ENCODE data around the gene SNX17. TPM values are rescaled to one million over a fixed set of nuclear protein-coding genes. Genes with fewer than 3 reads are reported as not detected.

Gene SNX17
- total and polyA plus RNA-seq, 2 of the 13 experiments (the other 11 are each of a cell fraction or from before 2014, with no cell fraction given): 75.0 to 109 TPM

DNA sequence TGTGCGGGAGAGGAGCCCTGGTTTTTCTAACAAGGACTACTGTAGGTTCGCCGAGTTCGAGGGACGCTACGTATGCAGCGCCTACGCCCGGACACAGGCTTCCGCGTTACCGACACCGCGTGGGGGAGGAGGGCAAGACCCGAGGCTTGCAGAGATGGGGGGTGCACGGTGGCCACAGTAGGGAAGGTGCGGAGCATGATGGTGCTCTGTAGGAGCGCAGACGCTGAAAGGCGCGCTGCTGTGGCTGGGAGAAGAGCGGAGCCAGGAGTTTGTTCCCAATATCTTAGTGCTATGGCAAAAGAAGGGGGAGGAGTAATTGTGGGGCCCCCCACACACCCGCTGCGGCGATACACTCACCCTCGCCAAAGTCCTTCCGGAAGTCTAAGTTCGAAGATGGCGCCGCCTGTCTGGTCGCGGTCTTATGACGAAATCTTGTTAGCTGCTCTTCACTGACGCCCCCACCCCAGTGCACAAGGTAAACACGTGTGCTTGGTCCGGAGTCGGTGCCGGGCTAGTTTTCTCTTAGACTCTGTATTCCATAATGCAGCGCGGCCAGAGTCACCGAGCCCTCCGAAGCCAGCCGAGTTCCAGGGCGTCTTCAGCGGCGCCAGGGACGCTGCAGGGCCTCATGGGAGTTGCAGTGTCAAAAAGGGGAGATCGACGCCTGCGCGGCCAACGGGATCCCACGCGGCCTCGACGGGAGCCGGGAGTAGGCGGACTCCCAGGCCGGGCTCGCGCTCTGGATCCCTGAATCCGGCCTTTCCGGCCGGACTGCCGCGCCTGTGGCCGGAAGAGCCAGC, 13.8 kb upstream of the SNX17 start, which contains the start of gene GTF3C2:
Gene GTF3C2 (minus strand): TSS at position 383 of the 800 bp plus-strand sequence. CDS start 13,210 bp downstream, outside the sequence.
- peak within 1 kb of the TSS; percentile 96 for H3K27ac ChIP-seq (ENCODE audit: extremely low read length, insufficient read depth, low read length)
- peak within 1 kb of the TSS; percentile 99 for H3K9ac ChIP-seq (ENCODE audit: insufficient read depth, low read depth, low read length)
- H3K27me3 ChIP-seq (ENCODE audit: control insufficient read depth in 1 of 2, insufficient read depth in 2 of 2, low read length in 2 of 2): no peaks in the 10 kb centered on the region; a peak in 1 of 5 replicates
- ATAC-seq (peak; percentile 88), DNase-seq (ENCODE audit: low spot score) (peak; percentile 99), FAIRE-seq (peak; percentile 74)
- peaks cover 63% of the 10 kb centered on the region for H3K79me2 ChIP-seq (ENCODE audit: insufficient read depth, low read length)
- POLR2A ChIA-PET: interaction anchor here (0.9 to 2.7 kb wide), 23 partner anchors 11 to 305 kb away, joined by 3 to 125 read pairs (median 4); partner anchors contain the start of genes AGBL5, CCDC121, EIF2B4 and GPN1
- CTCF ChIA-PET (ENCODE audit: low intra/inter-chr PET ratio, low total read pairs): no interaction called here
- in situ Hi-C loops (cut with HindIII; ENCODE audit: extremely low pct_ligation_motif_present, low pct_unique_long_range_greater_than_20kb) (no loop called here), intact Hi-C loops (cut with micrococcal nuclease; ENCODE audit: unreplicated experiment) (loop anchor here (1.0 to 2.0 kb wide), 2 partner anchors 14 to 35 kb away; partner anchors contain the start of genes EIF2B4 and SNX17)
- H3K4me1 ChIP-seq (ENCODE audit: insufficient read depth, low read length): peaks cover 64% of the 10 kb centered on the region
- no TSS peak for BruUV-seq (replicated peaks)
- under 1% methylated on average over 42 of the region's 67 CpGs for WGBS (ENCODE audit: low lambda C conversion rate)
- H3K4me2 ChIP-seq (ENCODE audit: low read depth, low read length): peak within 1 kb of the TSS; percentile 90
- no peak within 1 kb of the TSS for H2AFZ ChIP-seq (ENCODE audit: low read length)
- H3K36me3 ChIP-seq (replicated peaks in 1 of 2; ENCODE audit: control insufficient read depth in 1 of 2, insufficient read depth in 2 of 2, low read length in 2 of 2): peaks cover 0 to 1% of the 10 kb centered on the region in 2 experiments; a peak in 1 of 5 replicates
- H3K9me3 ChIP-seq (ENCODE audit: low read length): no peaks in the 10 kb centered on the region
- H3K4me3 ChIP-seq (replicated peaks in 1 of 3; ENCODE audit: insufficient read depth in 1 of 3, low read depth in 2 of 3, low read length in 3 of 3): peak within 1 kb of the TSS; percentile 72 to 91 (median 85)
- H4K20me1 ChIP-seq (ENCODE audit: insufficient read depth, low read length): no peaks in the 10 kb centered on the region
- no peak for TF ChIP-seq ZNF101 (CRISPR knock-in tag; IDR thresholded peaks at IDR 0.05; ENCODE audit: borderline replicate concordance, low read depth)
- TF ChIP-seq, protein P1, sequence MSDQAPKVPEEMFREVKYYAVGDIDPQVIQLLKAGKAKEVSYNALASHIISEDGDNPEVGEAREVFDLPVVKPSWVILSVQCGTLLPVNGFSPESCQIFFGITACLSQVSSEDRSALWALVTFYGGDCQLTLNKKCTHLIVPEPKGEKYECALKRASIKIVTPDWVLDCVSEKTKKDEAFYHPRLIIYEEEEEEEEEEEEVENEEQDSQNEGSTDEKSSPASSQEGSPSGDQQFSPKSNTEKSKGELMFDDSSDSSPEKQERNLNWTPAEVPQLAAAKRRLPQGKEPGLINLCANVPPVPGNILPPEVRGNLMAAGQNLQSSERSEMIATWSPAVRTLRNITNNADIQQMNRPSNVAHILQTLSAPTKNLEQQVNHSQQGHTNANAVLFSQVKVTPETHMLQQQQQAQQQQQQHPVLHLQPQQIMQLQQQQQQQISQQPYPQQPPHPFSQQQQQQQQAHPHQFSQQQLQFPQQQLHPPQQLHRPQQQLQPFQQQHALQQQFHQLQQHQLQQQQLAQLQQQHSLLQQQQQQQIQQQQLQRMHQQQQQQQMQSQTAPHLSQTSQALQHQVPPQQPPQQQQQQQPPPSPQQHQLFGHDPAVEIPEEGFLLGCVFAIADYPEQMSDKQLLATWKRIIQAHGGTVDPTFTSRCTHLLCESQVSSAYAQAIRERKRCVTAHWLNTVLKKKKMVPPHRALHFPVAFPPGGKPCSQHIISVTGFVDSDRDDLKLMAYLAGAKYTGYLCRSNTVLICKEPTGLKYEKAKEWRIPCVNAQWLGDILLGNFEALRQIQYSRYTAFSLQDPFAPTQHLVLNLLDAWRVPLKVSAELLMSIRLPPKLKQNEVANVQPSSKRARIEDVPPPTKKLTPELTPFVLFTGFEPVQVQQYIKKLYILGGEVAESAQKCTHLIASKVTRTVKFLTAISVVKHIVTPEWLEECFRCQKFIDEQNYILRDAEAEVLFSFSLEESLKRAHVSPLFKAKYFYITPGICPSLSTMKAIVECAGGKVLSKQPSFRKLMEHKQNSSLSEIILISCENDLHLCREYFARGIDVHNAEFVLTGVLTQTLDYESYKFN (CRISPR knock-in tag; conservative IDR thresholded peaks at IDR 0.05): peak; percentile 63; the same call in 1 of the 2 replicates
- TF ChIP-seq ZNF562 (CRISPR knock-in tag; IDR thresholded peaks at IDR 0.05; ENCODE audit: borderline replicate concordance): no peak
- TF ChIP-seq ZNF12 (CRISPR knock-in tag; IDR thresholded peaks at IDR 0.05): no peak; the same call in 1 of the 2 replicates
- TF ChIP-seq ZNF496 (CRISPR knock-in tag; IDR thresholded peaks at IDR 0.05; ENCODE audit: insufficient replicate concordance): no peak
- peak; percentile 55; the same call in 1 of the 2 replicates for TF ChIP-seq ZNF816 (CRISPR knock-in tag; IDR thresholded peaks at IDR 0.05; ENCODE audit: borderline replicate concordance)
- TF ChIP-seq ZNF354B (CRISPR knock-in tag; IDR thresholded peaks at IDR 0.05): no peak
- TF ChIP-seq ZBTB21 (CRISPR knock-in tag; IDR thresholded peaks at IDR 0.05): no peak; the same call in 1 of the 2 replicates
- no peak for TF ChIP-seq GPN1 (CRISPR knock-in tag; IDR thresholded peaks at IDR 0.05; ENCODE audit: borderline replicate concordance)
- TF ChIP-seq ISX (CRISPR knock-in tag; conservative IDR thresholded peaks at IDR 0.05): no peak
- no peak; the same call in 1 of the 2 replicates for TF ChIP-seq ZNF136 (CRISPR knock-in tag; IDR thresholded peaks at IDR 0.05; ENCODE audit: low read depth)
- TF ChIP-seq, protein P2, sequence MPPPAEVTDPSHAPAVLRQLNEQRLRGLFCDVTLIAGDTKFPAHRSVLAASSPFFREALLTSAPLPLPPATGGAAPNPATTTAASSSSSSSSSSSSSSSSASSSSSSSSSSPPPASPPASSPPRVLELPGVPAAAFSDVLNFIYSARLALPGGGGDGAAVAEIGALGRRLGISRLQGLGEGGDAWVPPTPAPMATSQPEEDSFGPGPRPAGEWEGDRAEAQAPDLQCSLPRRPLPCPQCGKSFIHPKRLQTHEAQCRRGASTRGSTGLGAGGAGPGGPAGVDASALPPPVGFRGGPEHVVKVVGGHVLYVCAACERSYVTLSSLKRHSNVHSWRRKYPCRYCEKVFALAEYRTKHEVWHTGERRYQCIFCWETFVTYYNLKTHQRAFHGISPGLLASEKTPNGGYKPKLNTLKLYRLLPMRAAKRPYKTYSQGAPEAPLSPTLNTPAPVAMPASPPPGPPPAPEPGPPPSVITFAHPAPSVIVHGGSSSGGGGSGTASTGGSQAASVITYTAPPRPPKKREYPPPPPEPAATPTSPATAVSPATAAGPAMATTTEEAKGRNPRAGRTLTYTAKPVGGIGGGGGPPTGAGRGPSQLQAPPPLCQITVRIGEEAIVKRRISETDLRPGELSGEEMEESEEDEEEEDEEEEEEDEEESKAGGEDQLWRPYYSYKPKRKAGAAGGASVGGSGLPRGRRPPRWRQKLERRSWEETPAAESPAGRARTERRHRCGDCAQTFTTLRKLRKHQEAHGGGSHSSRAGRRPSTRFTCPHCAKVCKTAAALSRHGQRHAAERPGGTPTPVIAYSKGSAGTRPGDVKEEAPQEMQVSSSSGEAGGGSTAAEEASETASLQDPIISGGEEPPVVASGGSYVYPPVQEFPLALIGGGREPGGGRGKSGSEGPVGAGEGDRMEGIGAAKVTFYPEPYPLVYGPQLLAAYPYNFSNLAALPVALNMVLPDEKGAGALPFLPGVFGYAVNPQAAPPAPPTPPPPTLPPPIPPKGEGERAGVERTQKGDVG (CRISPR knock-in tag; IDR thresholded peaks at IDR 0.05; ENCODE audit: borderline replicate concordance): peak; percentile 71; the same call in 1 of the 2 replicates
- TF ChIP-seq ZNF431 (CRISPR knock-in tag; IDR thresholded peaks at IDR 0.05; ENCODE audit: borderline replicate concordance, low read depth): peak; percentile 85
- TF ChIP-seq ZNF570 (CRISPR knock-in tag; IDR thresholded peaks at IDR 0.05; ENCODE audit: borderline replicate concordance): no peak; the same call in 1 of the 2 replicates
- peak; percentile 32 for TF ChIP-seq NFYC (CRISPR knock-in tag; IDR thresholded peaks at IDR 0.05)
- peak; percentile 100 for TF ChIP-seq HNRNPLL (IDR thresholded peaks at IDR 0.05; ENCODE audit: low read depth, low read length, poor library complexity, severe bottlenecking)

Data from HepG2 (cell line).